ENCODE measurements around the gene UBXN10.
"Not testable (repeated sequence)": the region's sequence is repeated elsewhere in the genome, so short reads cannot be mapped to it uniquely, and the experiment has no call there.

Gene UBXN10

GRCh38 chr1:20227704-20228103 lies 41.8 kb downstream of the UBXN10 start:
- Histone ChIP-seq H3K27me3 (ENCODE audit: control insufficient read depth, insufficient read depth, low read length) (no peaks in the 10 kb centered on the region), H3K4me1 (peaks cover 37% of the 10 kb centered on the region), H3K4me2 (ENCODE audit: low read length) (peak overlapping the region; percentile 26), H3K79me2 (no peaks in the 10 kb centered on the region), H3K9ac (no peak overlapping the region), H3K36me3 (ENCODE audit: control insufficient read depth, insufficient read depth, low read length) (no peaks in the 10 kb centered on the region), H3K9me3 (ENCODE audit: control insufficient read depth, low read length) (no peaks in the 10 kb centered on the region), H3K4me3 (ENCODE audit: low read depth, low read length) (no peak overlapping the region), H2AFZ (peak overlapping the region; percentile 6), H3K27ac (peak overlapping the region; percentile 68)
- peak; percentile 7 for TF ChIP-seq CTCF (IDR thresholded peaks at IDR 0.05)

GRCh38 chr1:20228314-20228825 lies 42.5 kb downstream of the UBXN10 start:
- TF ChIP-seq CTCF (IDR thresholded peaks at IDR 0.05): no peak
- H3K27me3 ChIP-seq (ENCODE audit: control insufficient read depth, insufficient read depth, low read length): no peaks in the 10 kb centered on the region

GRCh38 chr1:20229171-20229570 lies 43.3 kb downstream of the UBXN10 start:
- Histone ChIP-seq H3K27ac (peak overlapping the region; percentile 68), H3K79me2 (no peaks in the 10 kb centered on the region), H3K4me2 (ENCODE audit: low read length) (no peak overlapping the region), H3K4me3 (ENCODE audit: low read depth, low read length) (no peak overlapping the region), H3K9ac (no peak overlapping the region), H3K36me3 (ENCODE audit: control insufficient read depth, insufficient read depth, low read length) (no peaks in the 10 kb centered on the region), H2AFZ (peak overlapping the region; percentile 42), H3K9me3 (ENCODE audit: control insufficient read depth, low read length) (no peaks in the 10 kb centered on the region), H3K27me3 (ENCODE audit: control insufficient read depth, insufficient read depth, low read length) (no peaks in the 10 kb centered on the region), H3K4me1 (peaks cover 43% of the 10 kb centered on the region)
- no peak for TF ChIP-seq CTCF (IDR thresholded peaks at IDR 0.05)

More at GRCh38 chr1:20228314-20228825, 42.5 kb downstream of the UBXN10 start:
- no peak overlapping the region for H3K4me2 ChIP-seq (ENCODE audit: low read length)
- peaks cover 38% of the 10 kb centered on the region for H3K4me1 ChIP-seq
- peak overlapping the region; percentile 68 for H3K27ac ChIP-seq
- H3K4me3 ChIP-seq (ENCODE audit: low read depth, low read length): no peak overlapping the region
- no peaks in the 10 kb centered on the region for H3K36me3 ChIP-seq (ENCODE audit: control insufficient read depth, insufficient read depth, low read length)
- no peaks in the 10 kb centered on the region for H3K79me2 ChIP-seq
- H2AFZ ChIP-seq: peak overlapping the region; percentile 6
- no peaks in the 10 kb centered on the region for H3K9me3 ChIP-seq (ENCODE audit: control insufficient read depth, low read length)
- H3K9ac ChIP-seq: no peak overlapping the region

- peaks cover 40% of the 10 kb centered on the region for H3K4me1 ChIP-seq
- not testable (repeated sequence) for H2AFZ ChIP-seq; H3K27me3 ChIP-seq (ENCODE audit: control insufficient read depth, insufficient read depth, low read length); H3K36me3 ChIP-seq (ENCODE audit: control insufficient read depth, insufficient read depth, low read length); H3K79me2 ChIP-seq; H3K9me3 ChIP-seq (ENCODE audit: control insufficient read depth, low read length); H3K9ac ChIP-seq
- H3K4me3 ChIP-seq (ENCODE audit: low read depth, low read length): peak overlapping the region; percentile 34
- peak overlapping the region; percentile 34 for H3K4me2 ChIP-seq (ENCODE audit: low read length)
- peak overlapping the region; percentile 86 for H3K27ac ChIP-seq
Measured at GRCh38 chr1:20232564-20232963, 46.7 kb downstream of the UBXN10 start.

GRCh38 chr1:20233394-20233793 lies 47.5 kb downstream of the UBXN10 start:
- Histone ChIP-seq H3K4me2 (ENCODE audit: low read length) (peak overlapping the region; percentile 47), H3K27me3 (ENCODE audit: control insufficient read depth, insufficient read depth, low read length) (no peaks in the 10 kb centered on the region), H2AFZ (peak overlapping the region; percentile 60), H3K9ac (no peak overlapping the region), H3K4me3 (ENCODE audit: low read depth, low read length) (no peak overlapping the region), H3K36me3 (ENCODE audit: control insufficient read depth, insufficient read depth, low read length) (no peaks in the 10 kb centered on the region), H3K4me1 (peaks cover 38% of the 10 kb centered on the region), H3K79me2 (no peaks in the 10 kb centered on the region), H3K9me3 (ENCODE audit: control insufficient read depth, low read length) (no peaks in the 10 kb centered on the region), H3K27ac (peak overlapping the region; percentile 86)
- TF ChIP-seq CTCF (IDR thresholded peaks at IDR 0.05): no peak
